ENCODE measurements around the gene MGAT2. TPM values are rescaled to one million over a fixed set of nuclear protein-coding genes. Genes with fewer than 3 reads are reported as not detected.

MGAT2 gene
- total and polyA plus RNA-seq, 2 of the 4 experiments (the other 2 are of a cell fraction), result 36.6 to 67.6 TPM

GRCh38 chr14:49615776-49616175, 4.8 kb upstream of the MGAT2 start:
- POLR2A ChIA-PET (ENCODE audit: unreplicated experiment), result no interaction called here
- no CpG with 5 or more reads among the region's 6 CpGs for WGBS, 2 experiments (ENCODE audit: extremely low coverage in 2 of 2, insufficient read length in 1 of 2)

More at GRCh38 chr14:49615776-49616175, 4.8 kb upstream of the MGAT2 start:
- Histone ChIP-seq H3K27ac (ENCODE audit: insufficient read depth, low read length) (no peak overlapping the region), H3K9me3 (ENCODE audit: control insufficient read depth, insufficient read depth, low read length) (no peaks in the 10 kb centered on the region), H3K4ac (ENCODE audit: low read depth, low read length) (no peak overlapping the region), H2AFZ (replicated peaks; ENCODE audit: low read length, poor library complexity) (no peak overlapping the region), H4K91ac (ENCODE audit: insufficient read depth, low read depth, low read length) (no peak overlapping the region), H2AK9ac (replicated peaks; ENCODE audit: low read depth, low read length, poor library complexity) (no peak overlapping the region), H2BK5ac (ENCODE audit: low read depth, low read length, poor library complexity, severe bottlenecking) (peak overlapping the region; percentile 3), H2BK15ac (ENCODE audit: low read depth, low read length) (no peak overlapping the region), H3K23ac (ENCODE audit: low read depth, low read length) (no peak overlapping the region), H3K9me1 (ENCODE audit: insufficient read depth, low read length) (peaks cover 10% of the 10 kb centered on the region), H4K8ac (ENCODE audit: low read depth in 2 of 2, low read length in 2 of 2) (peak overlapping the region in 1 of 2 experiments; percentile 30; a peak in 1 of 4 replicates), H3K14ac (replicated peaks; ENCODE audit: low read depth, low read length) (no peak overlapping the region), H3K4me3 (ENCODE audit: insufficient read depth, low read depth, low read length) (no peak overlapping the region), H3K79me1 (ENCODE audit: low read depth in 1 of 2, low read length in 2 of 2) (peaks cover 14 to 41% of the 10 kb centered on the region in 2 experiments; a peak in 3 of 4 replicates), H4K20me1 (ENCODE audit: insufficient read depth, low read length) (peaks cover 20% of the 10 kb centered on the region), H3K18ac (ENCODE audit: low read depth, low read length) (no peak overlapping the region), H2BK120ac (ENCODE audit: low read depth, low read length) (no peak overlapping the region), H3K36me3 (ENCODE audit: control insufficient read depth, insufficient read depth, low read length) (peaks cover 9% of the 10 kb centered on the region), H3K27me3 (ENCODE audit: control insufficient read depth, insufficient read depth, low read length) (no peaks in the 10 kb centered on the region), H3K56ac (ENCODE audit: extremely low read depth, insufficient read depth, low read length) (no peak overlapping the region), H4K5ac (ENCODE audit: low read depth, low read length) (no peak overlapping the region), H2AK5ac (ENCODE audit: low read depth, low read length) (no peak overlapping the region), H3K9ac (ENCODE audit: low read depth, low read length) (no peak overlapping the region), H3K4me2 (ENCODE audit: low read depth, low read length) (no peak overlapping the region), H2BK20ac (ENCODE audit: low read depth, low read length) (no peak overlapping the region), H3K4me1 (ENCODE audit: control insufficient read depth, insufficient read depth, low read length) (peaks cover 7% of the 10 kb centered on the region)
- CTCF ChIA-PET, result no interaction called here
- ATAC-seq (ENCODE audit: low read depth) (no peak), DNase-seq (no peak)
- no TSS peak for BruUV-seq (replicated peaks)
- intact Hi-C loops (cut with micrococcal nuclease), result no loop called here
- TF ChIP-seq MXI1 (IDR thresholded peaks at IDR 0.05; ENCODE audit: borderline replicate concordance, low read depth, low read length) (no peak), POLR2A (IDR thresholded peaks at IDR 0.05; ENCODE audit: low read depth, low read length) (no peak), CHD1 (IDR thresholded peaks at IDR 0.05; ENCODE audit: low read depth, low read length) (no peak), SMC3 (IDR thresholded peaks at IDR 0.05; ENCODE audit: low read depth, low read length) (no peak), CEBPB (IDR thresholded peaks at IDR 0.05; ENCODE audit: low read depth, low read length) (no peak), FOS (IDR thresholded peaks at IDR 0.05; ENCODE audit: low read depth, low read length) (no peak), RCOR1 (IDR thresholded peaks at IDR 0.05; ENCODE audit: insufficient replicate concordance, low read length) (no peak), RAD21 (IDR thresholded peaks at IDR 0.05; ENCODE audit: low read length) (no peak), MAFK (IDR thresholded peaks at IDR 0.05; ENCODE audit: low read depth, low read length) (no peak), RFX5 (IDR thresholded peaks at IDR 0.05; ENCODE audit: low read depth, low read length) (no peak)
- TF ChIP-seq, protein P1, sequence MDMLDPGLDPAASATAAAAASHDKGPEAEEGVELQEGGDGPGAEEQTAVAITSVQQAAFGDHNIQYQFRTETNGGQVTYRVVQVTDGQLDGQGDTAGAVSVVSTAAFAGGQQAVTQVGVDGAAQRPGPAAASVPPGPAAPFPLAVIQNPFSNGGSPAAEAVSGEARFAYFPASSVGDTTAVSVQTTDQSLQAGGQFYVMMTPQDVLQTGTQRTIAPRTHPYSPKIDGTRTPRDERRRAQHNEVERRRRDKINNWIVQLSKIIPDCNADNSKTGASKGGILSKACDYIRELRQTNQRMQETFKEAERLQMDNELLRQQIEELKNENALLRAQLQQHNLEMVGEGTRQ (IDR thresholded peaks at IDR 0.05; ENCODE audit: low read depth, low read length), result no peak
- TF ChIP-seq, protein P2, sequence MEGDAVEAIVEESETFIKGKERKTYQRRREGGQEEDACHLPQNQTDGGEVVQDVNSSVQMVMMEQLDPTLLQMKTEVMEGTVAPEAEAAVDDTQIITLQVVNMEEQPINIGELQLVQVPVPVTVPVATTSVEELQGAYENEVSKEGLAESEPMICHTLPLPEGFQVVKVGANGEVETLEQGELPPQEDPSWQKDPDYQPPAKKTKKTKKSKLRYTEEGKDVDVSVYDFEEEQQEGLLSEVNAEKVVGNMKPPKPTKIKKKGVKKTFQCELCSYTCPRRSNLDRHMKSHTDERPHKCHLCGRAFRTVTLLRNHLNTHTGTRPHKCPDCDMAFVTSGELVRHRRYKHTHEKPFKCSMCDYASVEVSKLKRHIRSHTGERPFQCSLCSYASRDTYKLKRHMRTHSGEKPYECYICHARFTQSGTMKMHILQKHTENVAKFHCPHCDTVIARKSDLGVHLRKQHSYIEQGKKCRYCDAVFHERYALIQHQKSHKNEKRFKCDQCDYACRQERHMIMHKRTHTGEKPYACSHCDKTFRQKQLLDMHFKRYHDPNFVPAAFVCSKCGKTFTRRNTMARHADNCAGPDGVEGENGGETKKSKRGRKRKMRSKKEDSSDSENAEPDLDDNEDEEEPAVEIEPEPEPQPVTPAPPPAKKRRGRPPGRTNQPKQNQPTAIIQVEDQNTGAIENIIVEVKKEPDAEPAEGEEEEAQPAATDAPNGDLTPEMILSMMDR (conservative IDR thresholded peaks at IDR 0.05; ENCODE audit: low read depth, low read length), result no peak
- TF ChIP-seq, protein P3, sequence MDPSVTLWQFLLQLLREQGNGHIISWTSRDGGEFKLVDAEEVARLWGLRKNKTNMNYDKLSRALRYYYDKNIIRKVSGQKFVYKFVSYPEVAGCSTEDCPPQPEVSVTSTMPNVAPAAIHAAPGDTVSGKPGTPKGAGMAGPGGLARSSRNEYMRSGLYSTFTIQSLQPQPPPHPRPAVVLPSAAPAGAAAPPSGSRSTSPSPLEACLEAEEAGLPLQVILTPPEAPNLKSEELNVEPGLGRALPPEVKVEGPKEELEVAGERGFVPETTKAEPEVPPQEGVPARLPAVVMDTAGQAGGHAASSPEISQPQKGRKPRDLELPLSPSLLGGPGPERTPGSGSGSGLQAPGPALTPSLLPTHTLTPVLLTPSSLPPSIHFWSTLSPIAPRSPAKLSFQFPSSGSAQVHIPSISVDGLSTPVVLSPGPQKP (IDR thresholded peaks at IDR 0.05; ENCODE audit: borderline replicate concordance, low read depth, low read length), result no peak
- in situ Hi-C loops (cut with MboI; ENCODE audit: low sequenced_read_pairs), result no loop called here
- dilution Hi-C loops (cut with HindIII; ENCODE audit: low sequenced_read_pairs, unreplicated experiment), result no loop called here

Measured in IMR-90 (cell line).